ENCODE results near the gene LDOC1. TPM values are rescaled to one million over a fixed set of nuclear protein-coding genes. Genes with fewer than 3 reads are reported as not detected.
A peak's percentile ranks its signal among the peaks of the same experiment; 100 is the strongest.
"Not testable (repeated sequence)": the region's sequence is repeated elsewhere in the genome, so short reads cannot be mapped to it uniquely, and the experiment has no call there.

The LDOC1 gene
- total RNA-seq (10 to 100 TPM in 4 of 5 donors, 1 to 10 TPM in 1; 3.6 to 13.8 (median 11.1) TPM), total RNA-seq (0.21 to 5.1 (median 1.6) reads per million in 29 experiments)
- total RNA-seq (2013): 4.4 TPM

- Mint-ChIP-seq H3K36me3 (no peaks in the 10 kb centered on the region), H3K27ac (peak within 1 kb of the TSS in 1 of 2 donors; percentile 46), H3K4me3 (peak within 1 kb of the TSS; percentile 62 to 82 (median 76)), H3K9me3 (no peaks in the 10 kb centered on the region), H3K27me3 (peaks cover 2 to 4% of the 10 kb centered on the region in 2 donors), H3K4me1 (peaks cover 12 to 20% (median 15%) of the 10 kb centered on the region in 3 donors)
- ChIA-PET POLR2A (interaction anchor here in 1 of 2 donors (0.7 kb wide), 1 partner anchor 13 kb away, joined by 5 read pairs; no protein-coding TSS in a partner anchor), CTCF (no interaction called here)
- H3K4me3 ChIP-seq (ENCODE audit: control insufficient read depth in 1 of 2, extremely low read depth in 1 of 2, low read length in 1 of 2): peak within 1 kb of the TSS in 1 of 2 donors; percentile 58
- H3K27ac ChIP-seq (ENCODE audit: low read length): peak within 1 kb of the TSS; percentile 34
- no peaks in the 10 kb centered on the region for H3K9me3 ChIP-seq
- 6% methylated on average over 24 of the region's 83 CpGs for WGBS (ENCODE audit: insufficient coverage)
- ATAC-seq (replicated peaks in 1 of 4) (peak; percentile 78 to 86 (median 82)), DNase-seq (peak; percentile 6 to 74 (median 51))
- peaks cover 0 to 6% of the 10 kb centered on the region in 2 experiments for H3K4me1 ChIP-seq (ENCODE audit: control insufficient read depth in 1 of 2, extremely low read depth in 1 of 2, insufficient read depth in 2 of 2, low read length in 2 of 2)
- H3K36me3 ChIP-seq (ENCODE audit: control insufficient read depth in 2 of 2, extremely low read depth in 1 of 2, insufficient read depth in 1 of 2, low read length in 1 of 2): no peaks in the 10 kb centered on the region
- H3K27me3 ChIP-seq (replicated peaks in 1 of 2; ENCODE audit: control insufficient read depth in 2 of 2, extremely low read depth in 1 of 2, insufficient read depth in 2 of 2, low read length in 1 of 2): peaks cover 0 to 3% of the 10 kb centered on the region in 2 experiments
Observed at GRCh38 chrX:141176586-141177451, at the start of gene LDOC1. TSS of gene LDOC1 (minus strand) at chrX:141177129. CDS start at chrX:141177021, 108 bp downstream.

- H3K36me3 ChIP-seq (ENCODE audit: control insufficient read depth in 2 of 2, extremely low read depth in 1 of 2, insufficient read depth in 1 of 2, low read length in 1 of 2): no peaks in the 10 kb centered on the region
- H3K9me3 Mint-ChIP-seq: no peaks in the 10 kb centered on the region
- no peaks in the 10 kb centered on the region for H3K4me1 ChIP-seq (ENCODE audit: control insufficient read depth in 1 of 2, extremely low read depth in 1 of 2, insufficient read depth in 2 of 2, low read length in 2 of 2)
- no peak overlapping the region for H3K4me3 Mint-ChIP-seq
- no peak for ATAC-seq (replicated peaks in 1 of 4)
- POLR2A ChIA-PET: no interaction called here
- CTCF ChIA-PET: no interaction called here
- no peaks in the 10 kb centered on the region for H3K9me3 ChIP-seq
- no peaks in the 10 kb centered on the region for H3K27me3 Mint-ChIP-seq
- no peak overlapping the region for H3K27ac ChIP-seq (ENCODE audit: low read length)
- H3K4me3 ChIP-seq (ENCODE audit: control insufficient read depth in 1 of 2, extremely low read depth in 1 of 2, low read length in 1 of 2): no peak overlapping the region
- DNase-seq: no peak
- WGBS (ENCODE audit: insufficient coverage): no CpG with 5 or more reads among the region's 2 CpGs
- H3K36me3 Mint-ChIP-seq: no peaks in the 10 kb centered on the region
- no peaks in the 10 kb centered on the region for H3K4me1 Mint-ChIP-seq
- H3K27me3 ChIP-seq (replicated peaks in 1 of 2; ENCODE audit: control insufficient read depth in 2 of 2, extremely low read depth in 1 of 2, insufficient read depth in 2 of 2, low read length in 1 of 2): no peaks in the 10 kb centered on the region
- no peak overlapping the region for H3K27ac Mint-ChIP-seq
Observed at GRCh38 chrX:141221611-141222010, 44.7 kb upstream of the LDOC1 start.

GRCh38 chrX:141220342-141221008 lies 43.5 kb upstream of the LDOC1 start:
- Mint-ChIP-seq H3K27ac (no peak overlapping the region), H3K27me3 (no peaks in the 10 kb centered on the region), H3K4me1 (no peaks in the 10 kb centered on the region), H3K4me3 (no peak overlapping the region), H3K36me3 (no peaks in the 10 kb centered on the region), H3K9me3 (no peaks in the 10 kb centered on the region)
- POLR2A ChIA-PET: no interaction called here
- Histone ChIP-seq H3K4me1 (ENCODE audit: control insufficient read depth in 1 of 2, extremely low read depth in 1 of 2, insufficient read depth in 2 of 2, low read length in 2 of 2) (no peaks in the 10 kb centered on the region), H3K4me3 (ENCODE audit: control insufficient read depth in 1 of 2, extremely low read depth in 1 of 2, low read length in 1 of 2) (no peak overlapping the region), H3K36me3 (ENCODE audit: control insufficient read depth in 2 of 2, extremely low read depth in 1 of 2, insufficient read depth in 1 of 2, low read length in 1 of 2) (no peaks in the 10 kb centered on the region), H3K27ac (ENCODE audit: low read length) (no peak overlapping the region), H3K27me3 (replicated peaks in 1 of 2; ENCODE audit: control insufficient read depth in 2 of 2, extremely low read depth in 1 of 2, insufficient read depth in 2 of 2, low read length in 1 of 2) (no peaks in the 10 kb centered on the region), H3K9me3 (no peaks in the 10 kb centered on the region)
- CTCF ChIA-PET: no interaction called here
- no CpG with 5 or more reads among the region's 3 CpGs for WGBS (ENCODE audit: insufficient coverage)
- DNase-seq (no peak), ATAC-seq (replicated peaks in 1 of 4) (no peak)

GRCh38 chrX:141214196-141214595 lies 37.3 kb upstream of the LDOC1 start:
- CTCF ChIA-PET: no interaction called here
- H3K36me3 ChIP-seq (ENCODE audit: control insufficient read depth in 2 of 2, extremely low read depth in 1 of 2, insufficient read depth in 1 of 2, low read length in 1 of 2): no peaks in the 10 kb centered on the region

GRCh38 chrX:141201962-141202361 lies 25.0 kb upstream of the LDOC1 start:
- H3K4me1 Mint-ChIP-seq: no peaks in the 10 kb centered on the region
- no peaks in the 10 kb centered on the region for H3K9me3 ChIP-seq

More at GRCh38 chrX:141214196-141214595, 37.3 kb upstream of the LDOC1 start:
- no peak overlapping the region for H3K4me3 Mint-ChIP-seq
- no peaks in the 10 kb centered on the region for H3K4me1 Mint-ChIP-seq
- H3K4me1 ChIP-seq (ENCODE audit: control insufficient read depth in 1 of 2, extremely low read depth in 1 of 2, insufficient read depth in 2 of 2, low read length in 2 of 2): no peaks in the 10 kb centered on the region
- H3K27ac ChIP-seq (ENCODE audit: low read length): no peak overlapping the region
- WGBS (ENCODE audit: insufficient coverage): no CpG with 5 or more reads among the region's 1 CpG
- no peak overlapping the region for H3K27ac Mint-ChIP-seq
- H3K9me3 Mint-ChIP-seq: no peaks in the 10 kb centered on the region
- H3K27me3 ChIP-seq (replicated peaks in 1 of 2; ENCODE audit: control insufficient read depth in 2 of 2, extremely low read depth in 1 of 2, insufficient read depth in 2 of 2, low read length in 1 of 2): no peaks in the 10 kb centered on the region
- no peaks in the 10 kb centered on the region for H3K36me3 Mint-ChIP-seq
- ATAC-seq (replicated peaks in 1 of 4): no peak
- no peak for DNase-seq
- H3K27me3 Mint-ChIP-seq: no peaks in the 10 kb centered on the region
- no peak overlapping the region for H3K4me3 ChIP-seq (ENCODE audit: control insufficient read depth in 1 of 2, extremely low read depth in 1 of 2, low read length in 1 of 2)
- H3K9me3 ChIP-seq: no peaks in the 10 kb centered on the region
- POLR2A ChIA-PET: no interaction called here

GRCh38 chrX:141188573-141188972 lies 11.6 kb upstream of the LDOC1 start:
- H3K27ac Mint-ChIP-seq, CTCF ChIA-PET: not testable (repeated sequence)
- 90% methylated on average over 10 of the region's 24 CpGs for WGBS (ENCODE audit: insufficient coverage)

More at GRCh38 chrX:141201962-141202361, 25.0 kb upstream of the LDOC1 start:
- DNase-seq (no peak), ATAC-seq (replicated peaks in 1 of 4) (no peak)
- CTCF ChIA-PET: no interaction called here
- POLR2A ChIA-PET: no interaction called here
- Mint-ChIP-seq H3K9me3 (no peaks in the 10 kb centered on the region), H3K27me3 (peaks cover 0 to 8% of the 10 kb centered on the region in 2 donors), H3K4me3 (no peak overlapping the region), H3K27ac (no peak overlapping the region), H3K36me3 (no peaks in the 10 kb centered on the region)
- no CpG with 5 or more reads among the region's 3 CpGs for WGBS (ENCODE audit: insufficient coverage)
- Histone ChIP-seq H3K36me3 (ENCODE audit: control insufficient read depth in 2 of 2, extremely low read depth in 1 of 2, insufficient read depth in 1 of 2, low read length in 1 of 2) (no peaks in the 10 kb centered on the region), H3K4me1 (ENCODE audit: control insufficient read depth in 1 of 2, extremely low read depth in 1 of 2, insufficient read depth in 2 of 2, low read length in 2 of 2) (no peaks in the 10 kb centered on the region), H3K27me3 (replicated peaks in 1 of 2; ENCODE audit: control insufficient read depth in 2 of 2, extremely low read depth in 1 of 2, insufficient read depth in 2 of 2, low read length in 1 of 2) (no peaks in the 10 kb centered on the region), H3K4me3 (ENCODE audit: control insufficient read depth in 1 of 2, extremely low read depth in 1 of 2, low read length in 1 of 2) (no peak overlapping the region), H3K27ac (ENCODE audit: low read length) (no peak overlapping the region)

More at GRCh38 chrX:141188573-141188972, 11.6 kb upstream of the LDOC1 start:
- H3K36me3 ChIP-seq (ENCODE audit: control insufficient read depth in 2 of 2, extremely low read depth in 1 of 2, insufficient read depth in 1 of 2, low read length in 1 of 2); H3K4me1 ChIP-seq (ENCODE audit: control insufficient read depth in 1 of 2, extremely low read depth in 1 of 2, insufficient read depth in 2 of 2, low read length in 2 of 2); H3K4me3 Mint-ChIP-seq; ATAC-seq (replicated peaks in 1 of 4); POLR2A ChIA-PET; H3K9me3 Mint-ChIP-seq; H3K27me3 ChIP-seq (replicated peaks in 1 of 2; ENCODE audit: control insufficient read depth in 2 of 2, extremely low read depth in 1 of 2, insufficient read depth in 2 of 2, low read length in 1 of 2); H3K9me3 ChIP-seq; H3K36me3 Mint-ChIP-seq; H3K4me1 Mint-ChIP-seq; DNase-seq; H3K27ac ChIP-seq (ENCODE audit: low read length); H3K4me3 ChIP-seq (ENCODE audit: control insufficient read depth in 1 of 2, extremely low read depth in 1 of 2, low read length in 1 of 2): not testable (repeated sequence)
- H3K27me3 Mint-ChIP-seq: peaks cover 0 to 18% of the 10 kb centered on the region in 2 donors
